Neural cell (in vitro differentiated cells): ENCODE measurements around the gene CATSPERD. TPM values are rescaled to one million over a fixed set of nuclear protein-coding genes. Genes with fewer than 3 reads are reported as not detected.

Experiments used
- H2AFZ ChIP-seq: fragments of 200-600, 300-800 bp; sonication (generic), shearing (Covaris generic); 2 replicates; pipeline ENCODE4 v1.6.0; 2014; ENCODE audit warnings: low read depth, mild to moderate bottlenecking, antibody characterized with exemption, low read length, moderate library complexity
- H3F3A ChIP-seq: fragments of 200-600 bp; shearing (Covaris generic); 2 replicates; pipeline ENCODE4 v1.6.1; 2016; ENCODE audit warnings: mild to moderate bottlenecking, moderate library complexity, mixed read lengths, antibody characterized with exemption, low read length; ENCODE audit not compliant: insufficient read depth, poor library complexity, severe bottlenecking
- H3K27ac ChIP-seq: fragments of 200-600, 300-800 bp; sonication (generic), shearing (Covaris generic); 2 replicates; pipeline ENCODE4 v1.5.1; 2014; ENCODE audit warnings: mild to moderate bottlenecking, low read length, moderate library complexity
- H3K27me3 ChIP-seq: fragments of 300-800, 200-600 bp; sonication (generic), shearing (Covaris generic); 2 replicates; pipeline ENCODE4 v1.6.0; 2014; ENCODE audit warnings: mild to moderate bottlenecking, low read depth, low read length, moderate library complexity; ENCODE audit not compliant: insufficient read depth
- H3K36me3 ChIP-seq: fragments of 300-800, 200-600 bp; sonication (generic), shearing (Covaris generic); 2 replicates; pipeline ENCODE4 v1.5.1; 2014; ENCODE audit warnings: mild to moderate bottlenecking, antibody characterized with exemption, low read length, moderate library complexity; ENCODE audit not compliant: insufficient read depth
- H3K4me2 ChIP-seq: fragments of 300-800, 200-600 bp; sonication (generic), shearing (Covaris generic); 2 replicates; pipeline ENCODE4 v1.6.0; 2014; ENCODE audit warnings: mild to moderate bottlenecking, low read length
- H3K4me3 ChIP-seq: fragments of 300-800, 200-600 bp; sonication (generic), shearing (Covaris generic); 2 replicates; pipeline ENCODE4 v1.5.1; 2014; ENCODE audit warnings: mild to moderate bottlenecking, low read length, moderate library complexity
- H3K79me2 ChIP-seq: fragments of 200-600 bp; shearing (Covaris generic); replicated peaks from 2 replicates; pipeline ENCODE4 v1.6.0; 2014; ENCODE audit warnings: mild to moderate bottlenecking, low read length, moderate library complexity; ENCODE audit not compliant: insufficient read depth
- H3K9ac ChIP-seq: fragments of 300-800, 200-600 bp; sonication (generic), shearing (Covaris generic); 2 replicates; pipeline ENCODE4 v1.6.1; 2016; ENCODE audit warnings: mild to moderate bottlenecking, low read length, mixed read lengths
- H3K9me2 ChIP-seq: fragments of 200-600 bp; shearing (Covaris generic); 2 replicates; pipeline ENCODE4 v1.6.1; 2016; ENCODE audit warnings: mild to moderate bottlenecking, low read length, mixed read lengths; ENCODE audit not compliant: insufficient read depth
- H3K9me3 ChIP-seq: fragments of 200-600, 300-800 bp; sonication (generic), shearing (Covaris generic); 2 replicates; pipeline ENCODE4 v1.6.1; 2016; ENCODE audit warnings: mild to moderate bottlenecking, mixed run types, low read length, moderate library complexity, mixed read lengths
- H4K20me1 ChIP-seq: fragments of 200-600 bp; shearing (Covaris generic); 2 replicates; pipeline ENCODE4 v1.6.1; 2016; ENCODE audit warnings: mild to moderate bottlenecking, mixed run types; ENCODE audit not compliant: insufficient read depth
- EP300 ChIP-seq: fragments of 450-650 bp; conservative IDR thresholded peaks from 2 replicates; pipeline ENCODE4 v1.6.1; 2014; ENCODE audit warnings: antibody characterized with exemption, mild to moderate bottlenecking, moderate library complexity; ENCODE audit not compliant: poor library complexity, severe bottlenecking
- EZH2 ChIP-seq: fragments of 200-600, 300-800 bp; shearing (Covaris generic), sonication (generic); IDR thresholded peaks from 2 replicates; pipeline ENCODE4 v1.6.1; 2014; ENCODE audit warnings: antibody characterized with exemption, low read length, borderline replicate concordance, mild to moderate bottlenecking; ENCODE audit not compliant: insufficient read depth, poor library complexity, severe bottlenecking
- MXI1 ChIP-seq: fragments of 450-650 bp; conservative IDR thresholded peaks from 2 replicates; pipeline ENCODE4 v1.6.1; 2014; ENCODE audit warnings: antibody characterized with exemption, mild to moderate bottlenecking; ENCODE audit not compliant: poor library complexity, severe bottlenecking
- POLR2AphosphoS5 ChIP-seq: IDR thresholded peaks from 2 replicates; pipeline ENCODE4 v1.6.1; 2012
- RAD21 ChIP-seq: fragments of 450-650 bp; conservative IDR thresholded peaks from 2 replicates; pipeline ENCODE4 v1.6.1; 2014; ENCODE audit warnings: antibody characterized with exemption, mild to moderate bottlenecking, moderate library complexity
- SMC3 ChIP-seq: fragments of 450-650 bp; conservative IDR thresholded peaks from 2 replicates; pipeline ENCODE4 v1.6.1; 2014; ENCODE audit warnings: antibody characterized with exemption, mild to moderate bottlenecking, moderate library complexity; ENCODE audit not compliant: poor library complexity
- TAF1 ChIP-seq: IDR thresholded peaks from 2 replicates; pipeline ENCODE4 v1.6.1; 2012; ENCODE audit warnings: low read depth
- polyA plus RNA-seq: library from polyadenylated mRNA; depleted of rRNA; stranded (reverse); fragments of >200 nt; gene quantifications from 2 replicates; pipeline ENCODE4 v1.2.3, GENCODE V29; 2014
- TF ChIP-seq, protein P1 (sequence below): fragments of 450-650 bp; IDR thresholded peaks from 2 replicates; pipeline ENCODE4 v1.5.1; 2014; ENCODE audit warnings: antibody characterized with exemption, mild to moderate bottlenecking, moderate library complexity; ENCODE audit not compliant: poor library complexity, severe bottlenecking
- TF ChIP-seq, protein P2 (sequence below): IDR thresholded peaks from 2 replicates; pipeline ENCODE4 v1.6.1; 2012; ENCODE audit warnings: borderline replicate concordance

Gene CATSPERD
- polyA plus RNA-seq, 1 donor from 2014 or later = not detected

DNA sequence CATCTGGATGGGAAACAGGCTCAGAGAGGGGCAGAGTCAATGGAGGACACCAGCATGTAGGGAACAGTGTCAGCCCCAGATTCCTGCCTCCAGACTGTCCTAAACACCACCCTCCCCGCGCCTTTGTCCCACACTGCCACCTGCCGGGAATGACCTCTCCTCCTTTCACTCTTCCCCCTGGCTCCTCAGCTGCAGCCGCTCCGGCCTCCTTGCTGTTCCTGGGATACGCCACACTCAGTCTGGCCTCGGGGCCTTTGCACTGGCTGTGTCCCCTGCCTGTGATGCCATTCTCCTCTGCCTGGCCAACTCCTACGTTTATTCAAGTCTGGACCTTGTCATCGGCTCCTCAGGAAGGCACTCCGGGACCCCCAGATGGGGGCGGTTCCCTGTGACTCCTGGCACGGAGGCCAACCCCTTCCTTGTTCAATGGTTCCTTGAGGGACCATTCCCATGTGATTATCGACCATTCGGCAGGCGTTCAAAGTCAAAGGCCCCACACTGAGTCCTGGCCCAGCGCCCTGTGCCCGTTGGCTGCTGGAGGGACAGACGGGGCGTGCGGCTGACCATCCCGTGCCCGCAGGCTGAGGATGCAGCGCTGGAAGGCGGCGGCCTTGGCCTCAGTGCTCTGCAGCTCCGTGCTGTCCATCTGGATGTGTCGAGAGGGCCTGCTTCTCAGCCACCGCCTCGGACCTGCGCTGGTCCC is 103.3 kb downstream of the CATSPERD start:
- Histone ChIP-seq H3K27ac (no peak overlapping the region), H3K9ac (no peak overlapping the region), H3K36me3 (no peaks in the 10 kb centered on the region), H3K4me3 (no peak overlapping the region), H3K27me3 (no peaks in the 10 kb centered on the region), H3F3A (no peaks in the 10 kb centered on the region), H4K20me1 (no peaks in the 10 kb centered on the region), H2AFZ (no peak overlapping the region), H3K9me3 (no peaks in the 10 kb centered on the region), H3K79me2 (no peaks in the 10 kb centered on the region), H3K4me2 (no peak overlapping the region), H3K9me2 (no peaks in the 10 kb centered on the region)
- TF ChIP-seq, protein P1, sequence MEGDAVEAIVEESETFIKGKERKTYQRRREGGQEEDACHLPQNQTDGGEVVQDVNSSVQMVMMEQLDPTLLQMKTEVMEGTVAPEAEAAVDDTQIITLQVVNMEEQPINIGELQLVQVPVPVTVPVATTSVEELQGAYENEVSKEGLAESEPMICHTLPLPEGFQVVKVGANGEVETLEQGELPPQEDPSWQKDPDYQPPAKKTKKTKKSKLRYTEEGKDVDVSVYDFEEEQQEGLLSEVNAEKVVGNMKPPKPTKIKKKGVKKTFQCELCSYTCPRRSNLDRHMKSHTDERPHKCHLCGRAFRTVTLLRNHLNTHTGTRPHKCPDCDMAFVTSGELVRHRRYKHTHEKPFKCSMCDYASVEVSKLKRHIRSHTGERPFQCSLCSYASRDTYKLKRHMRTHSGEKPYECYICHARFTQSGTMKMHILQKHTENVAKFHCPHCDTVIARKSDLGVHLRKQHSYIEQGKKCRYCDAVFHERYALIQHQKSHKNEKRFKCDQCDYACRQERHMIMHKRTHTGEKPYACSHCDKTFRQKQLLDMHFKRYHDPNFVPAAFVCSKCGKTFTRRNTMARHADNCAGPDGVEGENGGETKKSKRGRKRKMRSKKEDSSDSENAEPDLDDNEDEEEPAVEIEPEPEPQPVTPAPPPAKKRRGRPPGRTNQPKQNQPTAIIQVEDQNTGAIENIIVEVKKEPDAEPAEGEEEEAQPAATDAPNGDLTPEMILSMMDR = no peak
- no peak for TF ChIP-seq EZH2
- TF ChIP-seq, protein P2, sequence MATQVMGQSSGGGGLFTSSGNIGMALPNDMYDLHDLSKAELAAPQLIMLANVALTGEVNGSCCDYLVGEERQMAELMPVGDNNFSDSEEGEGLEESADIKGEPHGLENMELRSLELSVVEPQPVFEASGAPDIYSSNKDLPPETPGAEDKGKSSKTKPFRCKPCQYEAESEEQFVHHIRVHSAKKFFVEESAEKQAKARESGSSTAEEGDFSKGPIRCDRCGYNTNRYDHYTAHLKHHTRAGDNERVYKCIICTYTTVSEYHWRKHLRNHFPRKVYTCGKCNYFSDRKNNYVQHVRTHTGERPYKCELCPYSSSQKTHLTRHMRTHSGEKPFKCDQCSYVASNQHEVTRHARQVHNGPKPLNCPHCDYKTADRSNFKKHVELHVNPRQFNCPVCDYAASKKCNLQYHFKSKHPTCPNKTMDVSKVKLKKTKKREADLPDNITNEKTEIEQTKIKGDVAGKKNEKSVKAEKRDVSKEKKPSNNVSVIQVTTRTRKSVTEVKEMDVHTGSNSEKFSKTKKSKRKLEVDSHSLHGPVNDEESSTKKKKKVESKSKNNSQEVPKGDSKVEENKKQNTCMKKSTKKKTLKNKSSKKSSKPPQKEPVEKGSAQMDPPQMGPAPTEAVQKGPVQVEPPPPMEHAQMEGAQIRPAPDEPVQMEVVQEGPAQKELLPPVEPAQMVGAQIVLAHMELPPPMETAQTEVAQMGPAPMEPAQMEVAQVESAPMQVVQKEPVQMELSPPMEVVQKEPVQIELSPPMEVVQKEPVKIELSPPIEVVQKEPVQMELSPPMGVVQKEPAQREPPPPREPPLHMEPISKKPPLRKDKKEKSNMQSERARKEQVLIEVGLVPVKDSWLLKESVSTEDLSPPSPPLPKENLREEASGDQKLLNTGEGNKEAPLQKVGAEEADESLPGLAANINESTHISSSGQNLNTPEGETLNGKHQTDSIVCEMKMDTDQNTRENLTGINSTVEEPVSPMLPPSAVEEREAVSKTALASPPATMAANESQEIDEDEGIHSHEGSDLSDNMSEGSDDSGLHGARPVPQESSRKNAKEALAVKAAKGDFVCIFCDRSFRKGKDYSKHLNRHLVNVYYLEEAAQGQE = no peak
- no peak for TF ChIP-seq MXI1
- no peak for TF ChIP-seq EP300
- no peak for TF ChIP-seq TAF1
- TF ChIP-seq POLR2AphosphoS5 = no peak
- no peak for TF ChIP-seq SMC3
- TF ChIP-seq RAD21 = no peak

DNA sequence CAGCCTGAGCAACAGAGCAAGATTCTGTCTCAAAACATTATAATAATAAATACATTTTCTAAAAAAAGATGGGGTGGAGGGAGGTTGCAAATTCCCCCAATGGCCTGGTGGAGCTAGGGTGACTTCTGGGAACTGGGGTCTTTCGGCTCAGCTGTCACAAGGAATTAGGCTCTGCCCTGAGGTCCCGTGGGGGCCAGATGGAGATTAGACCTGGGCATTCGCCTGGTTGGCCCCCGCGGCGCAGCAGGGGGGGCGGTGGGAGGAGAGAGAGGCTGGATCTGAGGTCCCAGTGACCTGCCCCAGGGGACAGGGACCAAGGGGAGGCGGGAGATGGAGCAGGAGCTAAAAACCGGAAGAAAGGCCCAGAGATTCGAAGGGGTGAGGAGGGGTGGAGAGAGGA is 104.3 kb downstream of the CATSPERD start:
- H2AFZ ChIP-seq = no peak overlapping the region
- H3K79me2 ChIP-seq = no peaks in the 10 kb centered on the region
- H3K36me3 ChIP-seq = no peaks in the 10 kb centered on the region
- no peaks in the 10 kb centered on the region for H4K20me1 ChIP-seq
- H3K4me2 ChIP-seq = no peak overlapping the region
- H3K27me3 ChIP-seq = no peaks in the 10 kb centered on the region
- no peaks in the 10 kb centered on the region for H3K9me3 ChIP-seq
- TF ChIP-seq TAF1 (no peak), MXI1 (no peak), SMC3 (no peak)
- TF ChIP-seq, protein P1 = no peak
- H3K9ac ChIP-seq = no peak overlapping the region
- no peaks in the 10 kb centered on the region for H3F3A ChIP-seq
- H3K4me3 ChIP-seq = no peak overlapping the region
- no peaks in the 10 kb centered on the region for H3K9me2 ChIP-seq
- no peak overlapping the region for H3K27ac ChIP-seq
